ENCODE results near the gene MCM3AP. TPM values are rescaled to one million over a fixed set of nuclear protein-coding genes. Genes with fewer than 3 reads are reported as not detected.

The MCM3AP gene
- total RNA-seq, 1 experiment from 2014 or later, result 57.8 TPM

DNA sequence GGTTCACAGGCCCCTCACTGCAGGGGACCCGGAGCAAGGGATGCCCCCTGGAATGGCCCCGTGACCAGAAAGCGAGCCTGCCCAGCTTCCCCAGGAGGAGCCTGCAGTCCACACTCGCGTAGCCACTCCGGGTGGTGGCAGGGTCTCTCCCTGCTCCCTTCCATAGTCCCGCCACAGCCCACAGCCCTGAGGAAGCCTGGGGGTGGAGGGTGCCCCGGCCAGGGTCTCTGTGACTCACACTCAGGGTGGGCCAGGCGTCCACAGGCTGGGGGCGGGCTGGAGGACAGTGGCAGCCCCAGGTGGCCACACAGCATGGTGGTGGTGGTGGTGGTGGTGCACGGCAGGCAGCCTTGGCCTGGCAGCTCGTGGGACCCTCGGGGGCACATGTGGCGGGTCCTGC, 16.3 kb upstream of the MCM3AP start:
- POLR2A ChIA-PET (ENCODE audit: unreplicated experiment), result no interaction called here
- H2AFZ ChIP-seq, result no peak overlapping the region
- H3K79me2 ChIP-seq (ENCODE audit: low read depth), result no peaks in the 10 kb centered on the region
- DNase-seq, result no peak
- no peaks in the 10 kb centered on the region for H3K9me2 ChIP-seq (ENCODE audit: insufficient read depth)
- BruUV-seq (replicated peaks), result no TSS peak
- H3K9me3 ChIP-seq (ENCODE audit: insufficient read depth, low read depth), result no peaks in the 10 kb centered on the region
- no peaks in the 10 kb centered on the region for H4K20me1 ChIP-seq (ENCODE audit: insufficient read depth)
- H3K27ac ChIP-seq, result no peak overlapping the region
- no peaks in the 10 kb centered on the region for H3K27me3 ChIP-seq (ENCODE audit: insufficient read depth, low read depth)
- H3K4me1 ChIP-seq (replicated peaks; ENCODE audit: insufficient read depth), result no peaks in the 10 kb centered on the region
- no peak overlapping the region for H3K4me3 ChIP-seq
- intact Hi-C loops (cut with micrococcal nuclease; ENCODE audit: unreplicated experiment), result no loop called here
- no peaks in the 10 kb centered on the region for H3F3A ChIP-seq (ENCODE audit: insufficient read depth, low read depth)
- CTCF ChIA-PET, result no interaction called here
- TF ChIP-seq, protein P1, sequence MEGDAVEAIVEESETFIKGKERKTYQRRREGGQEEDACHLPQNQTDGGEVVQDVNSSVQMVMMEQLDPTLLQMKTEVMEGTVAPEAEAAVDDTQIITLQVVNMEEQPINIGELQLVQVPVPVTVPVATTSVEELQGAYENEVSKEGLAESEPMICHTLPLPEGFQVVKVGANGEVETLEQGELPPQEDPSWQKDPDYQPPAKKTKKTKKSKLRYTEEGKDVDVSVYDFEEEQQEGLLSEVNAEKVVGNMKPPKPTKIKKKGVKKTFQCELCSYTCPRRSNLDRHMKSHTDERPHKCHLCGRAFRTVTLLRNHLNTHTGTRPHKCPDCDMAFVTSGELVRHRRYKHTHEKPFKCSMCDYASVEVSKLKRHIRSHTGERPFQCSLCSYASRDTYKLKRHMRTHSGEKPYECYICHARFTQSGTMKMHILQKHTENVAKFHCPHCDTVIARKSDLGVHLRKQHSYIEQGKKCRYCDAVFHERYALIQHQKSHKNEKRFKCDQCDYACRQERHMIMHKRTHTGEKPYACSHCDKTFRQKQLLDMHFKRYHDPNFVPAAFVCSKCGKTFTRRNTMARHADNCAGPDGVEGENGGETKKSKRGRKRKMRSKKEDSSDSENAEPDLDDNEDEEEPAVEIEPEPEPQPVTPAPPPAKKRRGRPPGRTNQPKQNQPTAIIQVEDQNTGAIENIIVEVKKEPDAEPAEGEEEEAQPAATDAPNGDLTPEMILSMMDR (conservative IDR thresholded peaks at IDR 0.05), result no peak
- TF ChIP-seq EZH2 (IDR thresholded peaks at IDR 0.05; ENCODE audit: low read depth), result no peak
- no peak overlapping the region for H3K4me2 ChIP-seq
- no peaks in the 10 kb centered on the region for H3K36me3 ChIP-seq (ENCODE audit: low read depth)

DNA sequence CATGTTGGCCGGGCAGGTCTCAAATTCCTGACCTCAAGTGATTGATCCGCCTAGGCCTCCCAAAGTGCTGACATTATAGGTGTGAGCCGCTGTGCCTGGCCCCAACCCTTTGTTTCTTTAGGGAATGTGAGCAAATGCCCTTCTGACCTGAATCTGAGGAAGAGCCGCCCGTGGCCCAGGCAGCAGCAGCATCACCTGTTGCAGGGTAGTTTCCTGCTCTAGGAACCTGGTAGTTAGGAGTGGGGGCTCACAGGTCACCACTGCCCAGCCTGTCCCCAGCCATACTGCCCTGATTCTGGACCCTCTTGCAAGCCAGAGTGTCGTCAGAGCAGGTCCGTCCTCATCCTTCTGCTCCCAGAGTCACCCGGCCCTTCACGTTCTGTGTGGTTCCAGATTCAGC, 13.8 kb upstream of the MCM3AP start:
- Histone ChIP-seq H3K27ac (no peak overlapping the region), H4K20me1 (ENCODE audit: insufficient read depth) (no peaks in the 10 kb centered on the region), H3F3A (ENCODE audit: insufficient read depth, low read depth) (no peaks in the 10 kb centered on the region), H3K4me2 (no peak overlapping the region), H3K27me3 (ENCODE audit: insufficient read depth, low read depth) (no peaks in the 10 kb centered on the region), H3K36me3 (ENCODE audit: low read depth) (no peaks in the 10 kb centered on the region), H3K79me2 (ENCODE audit: low read depth) (no peaks in the 10 kb centered on the region), H3K4me1 (replicated peaks; ENCODE audit: insufficient read depth) (no peaks in the 10 kb centered on the region), H3K9me3 (ENCODE audit: insufficient read depth, low read depth) (no peaks in the 10 kb centered on the region), H3K4me3 (no peak overlapping the region), H2AFZ (no peak overlapping the region), H3K9me2 (ENCODE audit: insufficient read depth) (no peaks in the 10 kb centered on the region)
- POLR2A ChIA-PET (ENCODE audit: unreplicated experiment), result no interaction called here
- no peak for DNase-seq
- intact Hi-C loops (cut with micrococcal nuclease; ENCODE audit: unreplicated experiment), result no loop called here
- no TSS peak for BruUV-seq (replicated peaks)
- TF ChIP-seq, protein P1 (conservative IDR thresholded peaks at IDR 0.05), result no peak
- TF ChIP-seq EZH2 (IDR thresholded peaks at IDR 0.05; ENCODE audit: low read depth), result no peak
- CTCF ChIA-PET, result no interaction called here

DNA sequence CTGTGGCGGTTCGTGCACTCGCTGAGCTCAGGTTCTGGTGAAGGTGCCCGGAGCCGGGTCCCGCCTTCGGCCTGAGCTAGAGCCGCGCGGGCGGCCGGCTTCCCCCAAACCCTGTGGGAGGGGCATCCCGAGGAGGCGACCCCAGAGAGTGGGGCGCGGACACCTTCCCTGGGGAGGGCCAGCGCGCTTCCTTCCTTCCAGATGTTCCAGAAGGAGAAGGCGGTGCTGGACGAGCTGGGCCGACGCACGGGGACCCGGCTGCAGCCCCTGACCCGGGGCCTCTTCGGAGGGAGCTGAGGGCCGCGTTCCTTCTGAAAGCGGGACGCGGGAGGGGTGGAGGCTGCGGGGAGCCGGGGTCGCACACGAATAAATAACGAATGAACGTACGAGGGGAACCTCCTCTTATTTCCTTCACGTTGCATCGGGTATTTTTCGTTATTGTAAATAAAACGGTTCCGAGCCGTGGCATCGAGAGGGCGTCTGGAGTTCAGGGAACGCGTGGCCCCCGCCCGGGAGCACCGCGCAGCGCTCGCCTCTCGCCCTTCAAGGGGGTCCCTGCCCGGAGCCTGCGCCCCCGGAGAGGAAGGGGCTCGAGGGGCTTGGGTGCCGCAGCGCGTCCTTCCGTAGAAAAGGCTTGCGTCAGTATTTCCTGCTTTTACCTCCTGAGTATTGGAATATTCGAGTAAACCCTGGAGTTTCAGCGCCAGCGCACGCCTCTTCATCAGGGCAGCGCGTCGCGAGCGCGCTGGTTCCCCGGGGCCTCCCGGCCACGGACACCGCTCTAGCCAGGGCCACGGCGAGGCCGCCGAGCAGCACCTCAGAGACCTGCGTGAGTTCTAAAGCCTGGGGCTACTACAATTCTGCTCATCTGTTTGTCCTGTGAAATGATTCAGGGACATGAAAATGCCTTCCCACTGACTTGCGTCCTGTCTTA, 12.2 kb upstream of the MCM3AP start:
- no peak overlapping the region for H3K4me3 ChIP-seq
- DNase-seq, result no peak
- BruUV-seq (replicated peaks), result no TSS peak
- no peaks in the 10 kb centered on the region for H3K9me3 ChIP-seq (ENCODE audit: insufficient read depth, low read depth)
- H3K36me3 ChIP-seq (ENCODE audit: low read depth), result no peaks in the 10 kb centered on the region
- TF ChIP-seq EZH2 (IDR thresholded peaks at IDR 0.05; ENCODE audit: low read depth), result no peak
- TF ChIP-seq, protein P1 (conservative IDR thresholded peaks at IDR 0.05), result no peak
- no peak overlapping the region for H3K27ac ChIP-seq
- no peaks in the 10 kb centered on the region for H3K79me2 ChIP-seq (ENCODE audit: low read depth)
- CTCF ChIA-PET, result no interaction called here
- H3K27me3 ChIP-seq (ENCODE audit: insufficient read depth, low read depth), result no peaks in the 10 kb centered on the region
- intact Hi-C loops (cut with micrococcal nuclease; ENCODE audit: unreplicated experiment), result no loop called here
- H3K4me1 ChIP-seq (replicated peaks; ENCODE audit: insufficient read depth), result no peaks in the 10 kb centered on the region
- no peaks in the 10 kb centered on the region for H4K20me1 ChIP-seq (ENCODE audit: insufficient read depth)
- H3K9me2 ChIP-seq (ENCODE audit: insufficient read depth), result no peaks in the 10 kb centered on the region
- H2AFZ ChIP-seq, result no peak overlapping the region
- H3F3A ChIP-seq (ENCODE audit: insufficient read depth, low read depth), result no peaks in the 10 kb centered on the region
- POLR2A ChIA-PET (ENCODE audit: unreplicated experiment), result no interaction called here
- H3K4me2 ChIP-seq, result no peak overlapping the region
